B cell (primary cell): ENCODE data around the gene DLX1. TPM values are rescaled to one million over a fixed set of nuclear protein-coding genes. Genes with fewer than 3 reads are reported as not detected.

ENCODE experiments used
- ATAC-seq: fragments of 200-7000 bp; cut with Tn5 transposase; one replicate; pipeline ENCODE4 v1.10.0; 2021; ENCODE audit warnings: low read depth, mild to moderate bottlenecking, moderate number of reproducible peaks, moderate library complexity
- CTCF ChIA-PET: fragments of 350-600 bp; sonication (Branson Sonifier 250); formaldehyde crosslinking; loops from one replicate; lab custom pipeline; 2021; ENCODE audit warnings: antibody characterized with exemption, inconsistent platforms; lab: Charles Lee
- POLR2A ChIA-PET: fragments of 350-600 bp; sonication (Branson Sonifier 250); formaldehyde crosslinking; loops from one replicate; lab custom pipeline; 2021; ENCODE audit warnings: antibody characterized with exemption; lab: Charles Lee
- DNase-seq: peaks from one replicate; pipeline ENCODE4 v3.0.0; 2013
- H2AFZ ChIP-seq: 2 replicates; pipeline ENCODE4 v1.6.1; 2012; ENCODE audit warnings: mild to moderate bottlenecking, low read depth, low read length; ENCODE audit not compliant: insufficient read depth, poor library complexity, severe bottlenecking
- H3K27ac ChIP-seq, 2 donors: 1 replicate in 1 of 2; 2 replicates in 1 of 2; pipeline ENCODE4 v1.5.1; 2012 to 2013; ENCODE audit warnings: low read length in 2 of 2, mild to moderate bottlenecking in 2 of 2, moderate library complexity in 1 of 2
- H3K27me3 ChIP-seq, 4 experiments: fragments of 200-600 bp in 1 of 4; sonication (generic) in 1 of 4; replicated peaks in 1 of 4; 1 replicate in 2 of 4; 2 replicates in 2 of 4; pipeline versions ENCODE4 v1.6.1 to v1.7.0; 2013 to 2016; ENCODE audit warnings: low read length in 3 of 4, mild to moderate bottlenecking in 2 of 4, mixed read lengths in 1 of 4, moderate library complexity in 1 of 4; ENCODE audit not compliant: insufficient read depth in 4 of 4, control insufficient read depth in 3 of 4; ENCODE audit errors: control extremely low read depth in 1 of 4
- H3K36me3 ChIP-seq, 2 experiments: replicated peaks in 1 of 2; 1 replicate in 1 of 2; 2 replicates in 1 of 2; pipeline versions ENCODE4 v1.6.1 to v1.7.1; 2013; ENCODE audit warnings: low read length in 1 of 2; ENCODE audit not compliant: insufficient read depth in 2 of 2, control insufficient read depth in 1 of 2; ENCODE audit errors: control extremely low read depth in 1 of 2, extremely low read depth in 1 of 2
- H3K4me1 ChIP-seq, 2 donors: fragments of 200-600 bp in 1 of 2; sonication (generic) in 1 of 2; 1 replicate in 1 of 2; 2 replicates in 1 of 2; pipeline versions ENCODE4 v1.5.1 to v1.6.1; 2013 to 2017; ENCODE audit warnings: low read length in 2 of 2; ENCODE audit not compliant: control insufficient read depth in 2 of 2, insufficient read depth in 2 of 2
- H3K4me2 ChIP-seq: replicated peaks from 2 replicates; pipeline ENCODE3; 2012; ENCODE audit warnings: mild to moderate bottlenecking, low read depth, low read length; ENCODE audit not compliant: poor library complexity, severe bottlenecking
- H3K4me3 ChIP-seq, 5 experiments: fragments of 200-600 bp in 1 of 5; sonication (generic) in 1 of 5; 1 replicate in 3 of 5; 2 replicates in 2 of 5; pipeline versions ENCODE4 v1.5.1 to v1.7.0; 2011 to 2016; ENCODE audit warnings: low read length in 4 of 5, mild to moderate bottlenecking in 4 of 5, low read depth in 2 of 5, control low read depth in 1 of 5, moderate library complexity in 1 of 5; ENCODE audit not compliant: insufficient read depth in 1 of 5; ENCODE audit errors: control extremely low read depth in 1 of 5, extremely low read depth in 1 of 5
- H3K79me2 ChIP-seq: fragments of 200-600 bp; sonication (generic); one replicate; pipeline ENCODE4 v1.6.0; 2016; ENCODE audit warnings: low read length; ENCODE audit not compliant: control insufficient read depth, insufficient read depth
- H3K9ac ChIP-seq: fragments of 200-600 bp; sonication (generic); 2 replicates; pipeline ENCODE4 v1.6.1; 2017; ENCODE audit warnings: mild to moderate bottlenecking, low read length, moderate library complexity
- H3K9me3 ChIP-seq, 3 donors: one replicate each; pipeline versions ENCODE4 v1.6.1 to v1.7.1; 2013; ENCODE audit warnings: low read length in 2 of 3; ENCODE audit not compliant: control insufficient read depth in 2 of 3, insufficient read depth in 1 of 3; ENCODE audit errors: control extremely low read depth in 1 of 3
- H4K20me1 ChIP-seq: 2 replicates; pipeline ENCODE4 v1.6.0; 2012; ENCODE audit warnings: mild to moderate bottlenecking, low read length; ENCODE audit not compliant: insufficient read depth, control insufficient read depth, poor library complexity, severe bottlenecking
- H3K27ac Mint-ChIP-seq: one replicate; pipeline ENCODE4 v1.8.0; 2021; ENCODE audit warnings: mixed read lengths
- H3K27me3 Mint-ChIP-seq: one replicate; pipeline ENCODE4 v1.8.0; 2021; ENCODE audit warnings: mixed read lengths
- H3K4me1 Mint-ChIP-seq: one replicate; pipeline ENCODE4 v1.8.0; 2021; ENCODE audit warnings: mixed read lengths
- H3K4me3 Mint-ChIP-seq: one replicate; pipeline ENCODE4 v1.8.0; 2021; ENCODE audit warnings: mixed read lengths
- H3K9me3 Mint-ChIP-seq: one replicate; pipeline ENCODE4 v1.8.0; 2022; ENCODE audit warnings: mixed read lengths; ENCODE audit not compliant: insufficient read depth
- CTCF ChIP-seq: fragments of 200-600 bp; IDR thresholded peaks from one replicate; pipeline ENCODE4 v1.8.0; 2022; ENCODE audit warnings: antibody characterized with exemption, mild to moderate bottlenecking
- EZH2 ChIP-seq: IDR thresholded peaks from 2 replicates; pipeline ENCODE4 v1.6.1; 2012; ENCODE audit warnings: borderline replicate concordance, low read depth, mild to moderate bottlenecking, moderate library complexity, low read length; ENCODE audit not compliant: insufficient read depth, poor library complexity, severe bottlenecking
- WGBS: methylation state at CpG from one replicate; pipeline ENCODE4 v1.1.5; 2013; ENCODE audit warnings: missing lambda C conversion rate; ENCODE audit not compliant: insufficient coverage; 5-methylcytosine and 5-hydroxymethylcytosine counted together
- intact Hi-C: fragments of 100-400 bp; cut with micrococcal nuclease; formaldehyde crosslinking; loops from one replicate; pipeline ENCODE4 v1.10.0; 2022
- polyA plus RNA-seq: library from polyadenylated mRNA; depleted of rRNA; stranded (reverse); fragments of >200 nt; gene quantifications from 2 replicates; pipeline ENCODE4 v1.2.3, GENCODE V29; 2012
- total RNA-seq, 2 donors: library from RNA; stranded (reverse); fragments of 120-200 nt in 1 of 2; gene quantifications; 1 replicate in 1 of 2; 2 replicates in 1 of 2; pipeline versions ENCODE4 v1.2.3 to v1.2.4, GENCODE V29; 2013 to 2022

The DLX1 gene
- total and polyA plus RNA-seq, 2 donors (not counting 1 experiment from before 2014, with no cell fraction given): not detected

GRCh38 chr2:172134270-172134669, 49.0 kb downstream of the DLX1 start:
- Histone ChIP-seq H3K9me3 (no peaks in the 10 kb centered on the region), H3K27ac (no peak overlapping the region), H2AFZ (no peak overlapping the region), H4K20me1 (no peaks in the 10 kb centered on the region), H3K9ac (no peak overlapping the region), H3K36me3 (no peaks in the 10 kb centered on the region), H3K79me2 (no peaks in the 10 kb centered on the region), H3K4me3 (no peak overlapping the region), H3K4me1 (no peaks in the 10 kb centered on the region), H3K4me2 (no peak overlapping the region), H3K27me3 (peaks cover 0 to 5% (median 0%) of the 10 kb centered on the region in 4 experiments)
- H3K27ac Mint-ChIP-seq: no peak overlapping the region
- no peaks in the 10 kb centered on the region for H3K9me3 Mint-ChIP-seq
- H3K4me1 Mint-ChIP-seq: no peaks in the 10 kb centered on the region
- intact Hi-C loops: no loop called here
- 80% methylated on average over 1 of the region's 3 CpGs for WGBS
- DNase-seq (no peak), ATAC-seq (no peak)
- no peak overlapping the region for H3K4me3 Mint-ChIP-seq
- ChIA-PET CTCF (interaction anchor here (1.2 kb wide), 1 partner anchor 23 kb away, joined by 3 read pairs; no protein-coding TSS in a partner anchor), POLR2A (no interaction called here)
- TF ChIP-seq CTCF: no peak
- TF ChIP-seq EZH2: no peak
- peaks cover 17% of the 10 kb centered on the region for H3K27me3 Mint-ChIP-seq

- no peaks in the 10 kb centered on the region for H3K79me2 ChIP-seq
- CTCF ChIA-PET: interaction anchor here (1.2 kb wide), 1 partner anchor 24 kb away, joined by 3 read pairs; no protein-coding TSS in a partner anchor
- Mint-ChIP-seq H3K27me3 (peaks cover 17% of the 10 kb centered on the region), H3K9me3 (no peaks in the 10 kb centered on the region), H3K4me3 (no peak overlapping the region), H3K27ac (no peak overlapping the region), H3K4me1 (no peaks in the 10 kb centered on the region)
- no peaks in the 10 kb centered on the region for H3K4me1 ChIP-seq
- no peak overlapping the region for H3K4me2 ChIP-seq
- WGBS: no CpG with 5 or more reads among the region's 4 CpGs
- H4K20me1 ChIP-seq: no peaks in the 10 kb centered on the region
- TF ChIP-seq EZH2: no peak
- TF ChIP-seq CTCF: no peak
- DNase-seq (no peak), ATAC-seq (no peak)
- H3K9ac ChIP-seq: no peak overlapping the region
- H3K27me3 ChIP-seq: peaks cover 0 to 5% (median 0%) of the 10 kb centered on the region in 4 experiments
- no peaks in the 10 kb centered on the region for H3K9me3 ChIP-seq
- H3K27ac ChIP-seq: no peak overlapping the region
- H3K4me3 ChIP-seq: no peak overlapping the region
- no peak overlapping the region for H2AFZ ChIP-seq
- intact Hi-C loops: no loop called here
- POLR2A ChIA-PET: no interaction called here
- H3K36me3 ChIP-seq: no peaks in the 10 kb centered on the region
Observed at GRCh38 chr2:172135446-172135845, 50.1 kb downstream of the DLX1 start.
